Thoracic aorta (tissue), 2 donors: ENCODE data around the gene SPOCK2. TPM values are rescaled to one million over a fixed set of nuclear protein-coding genes. Genes with fewer than 3 reads are reported as not detected.

ENCODE experiments used
- ATAC-seq: fragments of 150-250 bp; one replicate; pipeline ENCODE4 v1.8.0; 2017; ENCODE audit warnings: low read depth; ENCODE audit not compliant: insufficient number of reproducible peaks, low FRiP score
- DNase-seq: peaks from one replicate; pipeline ENCODE4 v3.0.0-alpha.2; 2020; ENCODE audit warnings: low spot score
- H3K27ac ChIP-seq, 2 donors: fragments of 200-600 bp; sonication (generic); 1 replicate in 1 of 2; 2 replicates in 1 of 2; pipeline ENCODE4 v1.5.1; 2016; ENCODE audit warnings: mild to moderate bottlenecking in 2 of 2, moderate library complexity in 2 of 2
- H3K27me3 ChIP-seq: fragments of 200-600 bp; sonication (generic); replicated peaks from 2 replicates; pipeline ENCODE4 v1.6.0; 2016; ENCODE audit warnings: mild to moderate bottlenecking; ENCODE audit not compliant: insufficient read depth
- H3K36me3 ChIP-seq: fragments of 200-600 bp; sonication (generic); one replicate; pipeline ENCODE4 v1.5.1; 2016
- H3K4me1 ChIP-seq, 2 donors: fragments of 200-600 bp; sonication (generic); 1 replicate in 1 of 2; 2 replicates in 1 of 2; pipeline versions ENCODE4 v1.5.1 to v1.6.0; 2016; ENCODE audit warnings: low read depth in 2 of 2, mild to moderate bottlenecking in 1 of 2; ENCODE audit not compliant: control insufficient read depth in 1 of 2
- H3K4me3 ChIP-seq: fragments of 200-600 bp; sonication (generic); 2 replicates; pipeline ENCODE4 v1.5.1; 2016; ENCODE audit warnings: mild to moderate bottlenecking
- H3K9me3 ChIP-seq: fragments of 200-600 bp; sonication (generic); 2 replicates; pipeline ENCODE4 v1.5.1; 2016
- total RNA-seq, 2 donors: library from RNA; depleted of rRNA; stranded (reverse); fragments of >200 nt; gene quantifications; one replicate each; pipeline versions ENCODE4 v1.1.0 to v1.2.3, GENCODE V29; 2016
- TF ChIP-seq, protein P1 (sequence below): fragments of 200-600 bp; sonication (generic); IDR thresholded peaks from one replicate; pipeline ENCODE4 v1.5.1; 2019; ENCODE audit warnings: antibody characterized with exemption

SPOCK2 gene
- total RNA-seq, 2 donors from 2014 or later, result 3.5 to 13.8 TPM

DNA sequence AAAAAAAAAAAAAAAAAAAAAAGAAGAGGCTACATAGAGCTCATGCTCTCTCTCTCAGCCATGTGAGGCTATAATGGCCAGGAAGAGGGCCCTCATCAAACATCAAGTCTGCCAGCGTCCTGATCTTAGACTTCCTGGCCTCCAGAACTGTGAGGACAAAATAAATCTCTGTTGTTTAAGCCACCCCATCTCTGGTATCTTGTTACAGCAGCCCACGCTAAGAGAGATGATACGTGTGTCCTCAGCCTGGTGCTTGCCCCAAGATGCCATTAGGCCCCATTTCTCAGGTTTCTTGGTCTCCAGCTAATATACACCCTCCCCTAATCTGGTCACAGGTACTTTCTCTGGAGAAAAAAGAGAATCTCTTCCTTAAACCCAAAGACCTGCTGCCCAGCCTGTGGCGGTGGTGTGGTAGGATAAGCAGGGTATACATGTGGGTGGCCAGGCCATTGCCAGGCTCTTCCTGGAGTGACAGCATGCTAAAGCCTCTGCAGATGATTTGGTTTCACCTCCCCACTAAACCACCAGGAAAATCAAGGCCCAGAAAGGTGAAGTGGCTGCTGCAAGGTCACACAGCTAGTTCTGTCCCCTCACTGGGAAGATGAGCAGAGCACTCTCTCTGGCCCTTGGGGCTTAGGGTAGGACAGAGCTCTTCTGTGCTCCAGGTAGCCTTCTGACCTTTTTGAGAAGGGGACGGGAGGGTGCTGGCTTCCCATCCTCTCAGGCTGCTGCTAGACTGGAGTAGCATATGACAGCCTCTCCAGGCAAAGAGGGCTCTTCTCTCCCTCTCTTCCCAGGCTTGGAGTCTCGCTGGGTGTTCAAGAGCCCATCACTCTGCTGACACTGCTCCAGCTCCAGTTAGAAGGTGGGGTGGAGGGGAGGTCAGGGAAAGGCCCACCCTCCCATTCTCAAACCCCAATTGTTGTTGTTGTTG, 5.2 kb downstream of the SPOCK2 start:
- DNase-seq (no peak), ATAC-seq (no peak)
- Histone ChIP-seq H3K4me1 (peaks cover 9 to 10% of the 10 kb centered on the region in 2 donors), H3K27ac (no peak overlapping the region), H3K36me3 (no peaks in the 10 kb centered on the region), H3K9me3 (no peaks in the 10 kb centered on the region), H3K4me3 (no peak overlapping the region), H3K27me3 (peaks cover 6% of the 10 kb centered on the region)
- TF ChIP-seq, protein P1, sequence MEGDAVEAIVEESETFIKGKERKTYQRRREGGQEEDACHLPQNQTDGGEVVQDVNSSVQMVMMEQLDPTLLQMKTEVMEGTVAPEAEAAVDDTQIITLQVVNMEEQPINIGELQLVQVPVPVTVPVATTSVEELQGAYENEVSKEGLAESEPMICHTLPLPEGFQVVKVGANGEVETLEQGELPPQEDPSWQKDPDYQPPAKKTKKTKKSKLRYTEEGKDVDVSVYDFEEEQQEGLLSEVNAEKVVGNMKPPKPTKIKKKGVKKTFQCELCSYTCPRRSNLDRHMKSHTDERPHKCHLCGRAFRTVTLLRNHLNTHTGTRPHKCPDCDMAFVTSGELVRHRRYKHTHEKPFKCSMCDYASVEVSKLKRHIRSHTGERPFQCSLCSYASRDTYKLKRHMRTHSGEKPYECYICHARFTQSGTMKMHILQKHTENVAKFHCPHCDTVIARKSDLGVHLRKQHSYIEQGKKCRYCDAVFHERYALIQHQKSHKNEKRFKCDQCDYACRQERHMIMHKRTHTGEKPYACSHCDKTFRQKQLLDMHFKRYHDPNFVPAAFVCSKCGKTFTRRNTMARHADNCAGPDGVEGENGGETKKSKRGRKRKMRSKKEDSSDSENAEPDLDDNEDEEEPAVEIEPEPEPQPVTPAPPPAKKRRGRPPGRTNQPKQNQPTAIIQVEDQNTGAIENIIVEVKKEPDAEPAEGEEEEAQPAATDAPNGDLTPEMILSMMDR, result no peak

GRCh38 chr10:72081772-72082590, 6.4 kb downstream of the SPOCK2 start:
- Histone ChIP-seq H3K36me3 (no peaks in the 10 kb centered on the region), H3K4me1 (no peaks in the 10 kb centered on the region), H3K9me3 (no peaks in the 10 kb centered on the region), H3K27me3 (no peaks in the 10 kb centered on the region), H3K4me3 (no peak overlapping the region), H3K27ac (no peak overlapping the region)
- DNase-seq (no peak), ATAC-seq (no peak)
- TF ChIP-seq, protein P1, result no peak

DNA sequence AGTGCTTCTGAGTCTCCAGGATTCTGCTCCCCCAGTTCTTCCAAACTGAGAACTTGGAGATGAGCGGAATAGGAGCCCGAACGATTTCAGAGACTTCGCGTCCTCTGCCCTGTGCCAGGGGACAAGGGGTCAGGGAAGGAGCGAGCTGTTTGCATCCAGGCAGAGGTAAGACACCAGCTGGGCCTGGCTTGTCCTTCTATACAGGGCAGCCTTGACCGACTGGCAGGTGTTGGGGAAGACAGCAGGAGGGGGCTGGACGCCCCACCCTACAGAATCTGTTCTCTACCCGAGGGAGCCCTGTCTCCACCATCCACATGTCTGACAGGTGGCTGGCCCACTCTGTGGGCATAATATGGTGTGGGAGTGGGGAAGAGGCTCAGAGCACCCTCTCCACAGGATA, 7.1 kb downstream of the SPOCK2 start:
- no peak for DNase-seq
- Histone ChIP-seq H3K27ac (no peak overlapping the region), H3K27me3 (no peaks in the 10 kb centered on the region), H3K4me3 (no peak overlapping the region), H3K9me3 (no peaks in the 10 kb centered on the region), H3K36me3 (no peaks in the 10 kb centered on the region), H3K4me1 (no peaks in the 10 kb centered on the region)
- TF ChIP-seq, protein P1, result no peak
- ATAC-seq, result no peak

DNA sequence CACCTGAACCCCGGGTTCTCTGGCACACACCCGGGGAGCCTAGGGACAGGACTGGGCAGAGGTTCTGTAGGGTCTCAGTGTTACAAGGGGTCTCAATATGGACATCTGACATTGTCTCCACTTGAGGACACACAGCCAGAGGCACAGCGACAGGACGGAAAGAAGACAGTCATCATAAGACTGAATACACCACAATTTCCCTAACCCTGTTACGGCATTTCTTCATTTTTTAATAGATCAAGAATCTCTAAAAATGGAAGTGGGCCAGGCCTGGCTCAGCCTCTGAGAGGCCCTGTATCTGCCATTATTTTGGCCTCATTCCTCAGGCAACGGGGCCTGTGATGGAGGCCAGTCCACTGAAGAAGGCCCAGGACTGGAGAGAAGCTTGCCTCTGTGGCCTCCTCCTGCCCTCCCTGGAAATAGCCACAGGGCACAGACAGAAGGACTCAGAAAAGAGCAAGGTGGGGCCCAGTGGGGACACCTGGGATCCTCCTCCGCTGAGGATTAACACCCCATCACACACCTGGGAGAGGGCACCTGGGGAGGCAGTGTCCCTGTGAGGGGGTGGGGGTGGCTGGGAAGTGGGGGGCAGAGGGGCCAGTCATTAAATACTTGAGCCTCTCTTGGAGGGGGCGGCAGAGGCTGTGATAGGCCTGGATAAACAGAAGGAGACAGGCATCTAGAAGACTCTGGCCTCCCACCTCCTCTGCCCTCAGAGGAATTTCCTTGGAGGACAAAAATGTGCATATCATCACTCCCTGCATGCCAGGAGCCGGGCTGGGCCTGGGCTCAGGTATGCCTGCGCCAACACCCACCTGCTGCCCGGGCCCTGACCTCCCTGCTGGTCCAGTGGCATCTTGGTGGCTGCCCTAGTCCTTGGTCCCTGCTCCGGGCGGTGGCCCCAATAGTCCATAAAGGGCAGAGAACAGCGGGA, 8.0 kb downstream of the SPOCK2 start:
- H3K36me3 ChIP-seq, result no peaks in the 10 kb centered on the region
- TF ChIP-seq, protein P1, result no peak
- ATAC-seq, result no peak
- H3K9me3 ChIP-seq, result no peaks in the 10 kb centered on the region
- H3K4me1 ChIP-seq, result no peaks in the 10 kb centered on the region
- H3K27me3 ChIP-seq, result no peaks in the 10 kb centered on the region
- no peak for DNase-seq
- H3K27ac ChIP-seq, result no peak overlapping the region
- no peak overlapping the region for H3K4me3 ChIP-seq
